Suppressor macrophage (primary cell): Measurements from ENCODE around the gene KRT8.
A peak's percentile ranks its signal among the peaks of the same experiment; 100 is the strongest.
"Not testable (repeated sequence)": the region's sequence is repeated elsewhere in the genome, so short reads cannot be mapped to it uniquely, and the experiment has no call there.

Experiments used
- DNase-seq, 4 experiments: peaks; one replicate each; pipeline ENCODE4 v3.0.0-alpha.2; 2020 to 2022

KRT8 gene

GRCh38 chr12:52901715-52902541 is 2.9 kb downstream of the KRT8 start:
- no peak for DNase-seq

DNA sequence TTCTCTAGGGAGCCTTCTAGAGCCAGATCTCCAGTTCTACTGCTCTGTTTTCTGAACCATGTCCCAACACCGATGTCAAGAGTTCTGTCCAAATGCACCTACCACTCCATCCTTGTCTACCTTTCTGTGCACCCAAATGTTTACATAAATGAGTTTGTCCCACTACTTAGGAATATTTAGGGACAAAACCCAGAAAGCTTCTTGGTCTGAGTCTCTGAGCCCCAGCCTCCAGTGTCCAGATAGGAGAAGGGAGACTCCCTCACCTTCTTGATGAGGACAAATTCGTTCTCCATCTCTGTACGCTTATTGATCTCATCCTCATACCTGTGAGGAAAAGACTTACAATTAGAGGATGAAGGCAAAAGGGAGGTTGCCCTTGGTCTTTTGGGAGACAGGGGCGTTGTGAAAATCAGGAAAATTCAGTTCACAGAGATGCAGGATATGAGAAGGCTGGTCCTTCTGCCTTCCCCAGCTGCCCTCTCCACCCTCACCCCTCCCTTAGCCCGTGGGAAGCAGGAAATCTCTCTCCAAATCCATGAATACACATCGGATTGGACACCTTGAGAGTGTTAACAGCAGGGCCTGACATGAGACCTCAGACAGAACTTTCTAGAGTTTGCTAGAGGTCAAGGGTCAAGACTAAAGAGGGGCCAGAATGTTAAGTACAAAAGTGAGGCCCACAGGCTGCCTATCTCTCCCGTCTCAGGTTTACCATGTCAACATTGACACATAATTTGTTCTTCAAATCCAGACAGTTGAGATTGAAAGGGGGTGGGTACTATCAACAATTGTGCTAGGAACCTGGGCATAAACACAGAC is 3.8 kb downstream of the KRT8 start:
- DNase-seq, result no peak

DNA sequence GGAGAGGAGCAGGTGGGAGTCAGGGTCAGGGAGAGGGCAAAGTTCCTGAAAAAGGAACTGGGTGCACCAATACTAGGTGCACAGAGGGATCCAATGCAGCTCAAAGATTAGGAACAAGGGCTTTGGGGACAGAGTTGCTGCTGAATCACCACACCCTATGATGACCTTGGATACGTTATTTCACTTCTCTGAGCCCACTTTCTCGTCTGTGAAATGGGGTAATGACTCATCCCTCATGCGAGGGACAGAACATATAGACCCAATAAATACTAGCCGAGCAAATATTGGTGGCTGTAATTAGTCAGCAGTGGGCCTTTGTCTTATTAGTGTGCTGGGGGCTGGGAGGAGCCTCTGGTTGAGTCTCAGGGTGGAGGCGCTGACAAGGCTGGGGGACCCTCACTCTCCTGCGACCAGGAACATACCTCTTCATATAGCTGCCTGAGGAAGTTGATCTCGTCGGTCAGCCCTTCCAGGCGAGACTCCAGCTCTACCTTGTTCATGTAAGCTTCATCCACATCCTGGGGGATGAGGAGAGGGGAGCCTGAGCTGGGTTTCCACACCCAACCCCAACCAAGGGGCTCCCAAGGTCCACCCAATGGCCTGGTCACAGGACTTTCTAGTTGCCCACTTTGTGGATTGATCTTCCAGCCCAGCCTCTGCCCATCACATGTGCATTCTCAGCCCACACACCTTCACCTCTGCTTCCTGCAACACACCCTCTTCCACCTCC is 4.5 kb downstream of the KRT8 start:
- DNase-seq, result peak in 1 of 4 experiments; percentile 12

DNA sequence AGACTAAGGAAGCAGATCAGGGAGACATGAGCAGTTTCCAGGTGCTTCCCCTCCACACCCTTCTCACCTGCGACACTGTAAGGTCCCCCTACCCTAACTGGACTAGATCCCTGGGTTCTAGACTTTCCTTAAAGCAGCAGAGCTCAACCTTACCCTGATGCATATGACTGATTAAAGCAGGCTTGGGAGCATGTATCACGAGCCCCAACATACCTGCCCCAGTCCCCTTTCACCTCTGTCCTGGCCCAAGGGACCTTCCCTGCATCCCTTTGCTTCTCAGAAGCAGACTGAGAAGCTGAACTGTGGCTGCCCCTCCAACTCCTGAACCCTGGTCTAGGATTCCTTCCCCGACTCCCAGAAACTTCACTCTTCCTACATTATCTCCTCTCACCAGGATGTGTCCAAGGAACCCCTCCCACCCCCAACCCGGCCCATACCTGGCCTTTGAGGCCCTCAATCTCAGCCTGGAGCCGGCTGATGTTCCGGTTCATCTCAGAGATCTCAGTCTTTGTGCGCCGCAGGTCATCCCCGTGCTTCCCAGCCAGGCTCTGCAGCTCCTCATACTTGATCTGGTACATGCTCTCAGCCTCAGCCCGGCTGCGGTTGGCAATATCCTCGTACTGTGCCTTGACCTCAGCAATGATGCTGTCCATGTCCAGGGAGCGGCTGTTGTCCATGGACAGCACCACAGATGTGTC is 5.4 kb downstream of the KRT8 start:
- no peak for DNase-seq

DNA sequence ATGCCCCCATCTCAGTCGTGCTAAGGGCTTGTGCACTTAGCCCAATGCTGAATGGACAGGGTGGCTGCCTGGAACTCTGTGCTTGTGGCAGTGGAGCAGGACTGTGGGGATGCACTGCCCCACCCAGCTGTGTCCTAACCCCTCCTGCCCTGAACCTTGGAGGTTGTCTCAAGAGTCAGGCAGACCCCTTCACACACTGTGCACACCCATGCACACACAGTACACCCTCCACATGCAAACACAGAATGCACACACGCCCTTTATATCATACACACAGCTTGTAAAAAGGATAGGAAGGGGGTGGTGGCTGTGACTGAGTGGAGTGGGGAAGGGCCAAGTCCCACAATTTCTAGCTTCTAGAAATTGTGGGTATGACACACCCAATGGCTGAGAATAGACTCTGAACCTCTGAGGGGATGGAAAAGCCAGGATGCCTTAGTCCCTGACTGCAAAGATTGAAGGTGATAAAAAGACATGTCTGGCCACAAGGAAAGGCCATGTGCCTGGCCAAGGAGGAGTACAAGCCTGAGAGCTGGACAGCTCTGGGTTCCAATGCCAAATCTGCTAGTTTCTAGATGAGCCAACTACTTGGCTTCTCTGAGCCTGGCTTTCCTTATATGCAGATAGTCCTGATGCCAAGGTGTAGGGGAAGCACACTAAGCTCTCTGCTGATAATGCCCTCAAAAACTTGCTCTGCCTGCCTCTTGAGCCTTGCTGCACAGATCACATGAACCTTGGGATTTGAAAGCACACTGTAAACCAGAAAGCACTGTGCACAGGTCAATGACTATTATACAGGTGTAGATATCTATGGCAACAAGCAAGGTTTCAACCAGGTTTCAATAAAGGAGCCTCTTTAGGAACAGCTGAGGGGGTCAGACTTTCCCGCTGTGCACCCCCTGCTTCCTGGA is 8.4 kb downstream of the KRT8 start:
- DNase-seq, result no peak

- DNase-seq, result no peak
Measured at GRCh38 chr12:52895726-52896189, 9.1 kb downstream of the KRT8 start.

DNA sequence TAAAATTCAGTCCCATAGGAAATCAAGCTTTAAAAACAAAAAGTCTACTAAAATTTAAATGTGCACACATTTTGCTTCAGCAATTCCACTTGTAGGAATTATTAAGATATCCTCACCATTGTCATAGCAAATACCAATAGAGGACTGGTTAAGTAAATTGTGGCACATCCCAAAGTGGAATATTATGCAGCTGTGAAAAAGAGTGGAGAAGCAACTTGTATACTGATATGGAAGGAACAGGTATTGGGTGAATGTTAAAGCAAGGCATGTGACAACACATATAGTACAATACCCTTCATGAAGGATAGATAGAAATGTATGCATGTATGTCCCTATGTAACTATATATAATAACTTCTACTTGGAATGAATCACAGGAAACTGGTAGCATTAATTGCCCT is 11.9 kb downstream of the KRT8 start:
- DNase-seq, result no peak

GRCh38 chr12:52892207-52892852 is 12.5 kb downstream of the KRT8 start:
- no peak for DNase-seq

DNA sequence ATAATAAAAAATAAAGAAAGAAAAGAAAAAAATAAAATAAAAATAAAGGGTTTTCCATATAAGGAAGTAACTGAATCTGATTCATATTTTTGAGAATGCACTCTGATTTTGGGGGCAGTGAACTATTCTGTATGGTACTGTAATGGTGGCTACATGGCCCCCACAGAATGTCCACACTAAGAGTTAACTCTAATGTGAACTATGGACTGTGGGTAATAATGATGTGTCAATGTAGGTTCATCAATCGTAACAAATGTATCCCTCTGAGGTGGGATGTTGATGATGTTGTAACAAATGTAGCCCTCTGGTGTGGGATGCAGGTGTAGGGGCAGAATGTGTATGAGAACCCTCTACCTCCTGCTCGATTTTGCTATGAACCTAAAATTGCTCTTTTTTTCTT is 13.8 kb downstream of the KRT8 start:
- no peak for DNase-seq

GRCh38 chr12:52890417-52890816 is 14.5 kb downstream of the KRT8 start:
- no peak for DNase-seq

- peak; percentile 69 to 87 (median 84) for DNase-seq
Measured at GRCh38 chr12:52884526-52885293, 20.2 kb downstream of the KRT8 start.

- not testable (repeated sequence) for DNase-seq
Measured at GRCh38 chr12:52880499-52880898, 24.4 kb downstream of the KRT8 start.

- DNase-seq, result peak; percentile 85 to 92 (median 88)
Measured at GRCh38 chr12:52879394-52880351, 25.2 kb downstream of the KRT8 start.

- no peak for DNase-seq
Measured at GRCh38 chr12:52878507-52879393, 26.1 kb downstream of the KRT8 start.

- DNase-seq, result no peak
Measured at GRCh38 chr12:52877242-52877641, 27.6 kb downstream of the KRT8 start.

GRCh38 chr12:52876372-52876771 is 28.5 kb downstream of the KRT8 start:
- no peak for DNase-seq
